ENCODE results near the gene SLC2A1.
A peak's percentile ranks its signal among the peaks of the same experiment; 100 is the strongest.

SLC2A1 gene

GRCh38 chr1:42960122-42960390, 1.4 kb upstream of the SLC2A1 start:
- no peak for DNase-seq

DNA sequence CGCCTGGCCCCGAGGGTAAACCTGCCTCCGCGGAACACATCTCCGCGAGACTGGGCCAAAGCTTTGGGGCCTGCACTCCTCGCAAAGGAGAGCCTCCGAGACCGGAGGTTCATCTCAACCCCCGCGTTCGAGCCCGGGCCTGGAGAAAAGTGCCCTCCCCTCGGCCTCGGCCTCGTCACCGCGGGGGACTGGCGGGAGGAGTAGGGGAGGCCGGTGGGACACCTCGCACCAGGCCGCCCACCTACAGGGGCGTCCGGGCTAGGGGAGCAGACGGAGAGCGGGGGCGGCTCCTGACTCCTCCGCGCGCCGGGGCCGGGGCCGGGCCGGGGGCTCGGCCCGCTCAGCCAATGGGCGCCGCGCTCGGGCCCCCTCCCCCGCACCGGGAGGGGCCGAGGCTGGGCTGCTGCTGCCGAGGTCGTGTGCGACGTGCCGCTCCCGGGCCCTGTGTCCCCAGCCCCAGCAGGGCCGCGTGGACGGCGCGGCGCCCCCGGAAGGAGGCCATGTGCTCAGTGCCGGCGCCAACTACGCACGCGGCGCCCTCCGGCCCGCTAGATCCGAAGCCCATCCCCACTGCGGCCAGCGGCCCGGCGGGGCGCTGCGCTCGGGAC, 684 bp downstream of the SLC2A1 start:
- DNase-seq = peak; percentile 83

- no peak for DNase-seq
These were observed 1.3 kb downstream of the SLC2A1 start for GRCh38 chr1:42957229-42957879.

GRCh38 chr1:42956739-42957138, 1.9 kb downstream of the SLC2A1 start:
- no peak for DNase-seq

DNA sequence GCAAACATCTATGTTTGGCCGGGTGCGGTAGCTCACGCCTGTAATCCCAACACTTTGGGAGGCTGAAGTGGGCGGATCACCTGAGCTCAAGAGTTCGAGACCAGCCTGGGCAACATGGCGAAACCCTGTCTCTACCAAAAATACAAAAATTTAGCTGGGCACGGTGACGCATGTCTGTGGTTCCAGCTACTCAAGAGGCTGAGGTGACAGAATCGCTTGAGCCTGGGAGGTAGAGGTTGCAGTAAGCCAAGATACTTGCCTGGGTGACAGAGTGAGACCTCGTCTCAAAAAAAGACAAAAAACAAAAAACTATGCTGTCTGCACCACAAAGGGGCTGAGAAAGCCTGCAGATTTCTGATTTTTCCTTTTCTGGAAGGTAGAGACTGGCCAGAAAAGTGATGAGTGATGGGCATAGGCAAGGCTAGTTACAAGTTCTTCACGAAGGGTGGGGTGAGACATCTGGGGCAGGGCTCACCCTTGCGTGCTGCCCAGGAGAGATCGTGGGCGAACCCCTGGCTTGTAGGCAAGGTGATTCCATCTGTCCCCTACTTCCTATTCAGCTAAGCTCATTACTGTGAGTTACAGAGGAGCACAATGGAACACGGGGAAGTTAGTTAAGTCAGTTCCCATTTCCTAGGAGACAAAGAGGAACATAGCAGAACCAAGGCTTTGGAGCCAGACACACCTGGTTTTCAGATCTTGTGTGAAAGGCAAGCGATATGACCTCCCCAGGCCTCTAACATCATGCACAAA, 3.2 kb downstream of the SLC2A1 start:
- DNase-seq = no peak

DNA sequence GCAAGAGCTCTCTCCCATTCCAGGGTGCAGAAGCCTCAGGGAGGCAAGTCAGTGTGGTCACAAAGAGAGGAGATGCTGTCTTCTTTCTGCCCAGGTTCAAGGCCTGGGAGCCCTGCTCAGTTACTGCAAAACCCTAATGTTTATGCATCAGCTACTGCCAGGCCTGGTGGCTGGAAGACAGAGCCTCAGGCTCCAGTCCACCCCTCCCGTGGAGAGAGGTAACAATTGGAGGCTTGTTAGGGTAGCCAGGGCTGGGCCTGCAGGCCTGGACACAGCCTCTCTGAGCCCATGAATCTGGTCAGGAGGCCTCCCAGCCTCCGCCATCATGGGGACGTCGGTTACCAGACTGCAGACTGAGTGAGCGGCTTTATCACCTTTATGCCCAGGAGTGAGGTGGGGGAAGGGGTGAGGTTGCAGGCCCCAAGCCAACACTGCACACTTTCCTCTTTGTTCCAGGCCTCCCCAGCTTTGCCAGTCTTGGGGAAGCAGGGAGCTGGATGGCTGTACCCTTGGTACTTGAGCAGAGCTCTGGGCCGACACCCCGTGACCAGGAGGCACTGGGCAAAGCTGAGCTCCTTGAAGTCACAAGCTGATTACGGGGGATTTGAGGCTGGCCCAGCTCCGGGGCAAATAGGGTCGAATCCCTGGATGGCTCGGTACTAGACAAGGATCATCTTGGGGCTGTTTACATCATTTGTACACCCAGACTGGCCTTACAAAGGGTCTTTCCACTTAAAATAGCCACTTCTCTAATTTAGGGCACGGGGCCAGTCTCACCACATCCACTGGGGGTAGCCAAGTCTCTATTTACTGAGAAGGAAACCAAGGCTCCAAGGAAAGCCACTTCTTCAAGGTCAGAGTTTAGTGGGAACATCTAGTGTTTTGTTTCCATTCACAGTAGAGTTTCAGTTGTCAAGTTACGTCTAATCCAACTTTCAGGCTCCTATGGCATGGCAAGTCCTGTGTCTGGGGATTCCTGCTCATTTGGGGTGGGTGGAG, 5.2 kb downstream of the SLC2A1 start:
- no peak for DNase-seq

- DNase-seq = no peak
These were observed 6.2 kb downstream of the SLC2A1 start for GRCh38 chr1:42952303-42953001.

GRCh38 chr1:42951588-42951987, 7.1 kb downstream of the SLC2A1 start:
- DNase-seq = no peak

- DNase-seq = no peak
These were observed 8.6 kb downstream of the SLC2A1 start for GRCh38 chr1:42950116-42950481.

GRCh38 chr1:42949312-42950115, 9.2 kb downstream of the SLC2A1 start:
- no peak for DNase-seq

DNA sequence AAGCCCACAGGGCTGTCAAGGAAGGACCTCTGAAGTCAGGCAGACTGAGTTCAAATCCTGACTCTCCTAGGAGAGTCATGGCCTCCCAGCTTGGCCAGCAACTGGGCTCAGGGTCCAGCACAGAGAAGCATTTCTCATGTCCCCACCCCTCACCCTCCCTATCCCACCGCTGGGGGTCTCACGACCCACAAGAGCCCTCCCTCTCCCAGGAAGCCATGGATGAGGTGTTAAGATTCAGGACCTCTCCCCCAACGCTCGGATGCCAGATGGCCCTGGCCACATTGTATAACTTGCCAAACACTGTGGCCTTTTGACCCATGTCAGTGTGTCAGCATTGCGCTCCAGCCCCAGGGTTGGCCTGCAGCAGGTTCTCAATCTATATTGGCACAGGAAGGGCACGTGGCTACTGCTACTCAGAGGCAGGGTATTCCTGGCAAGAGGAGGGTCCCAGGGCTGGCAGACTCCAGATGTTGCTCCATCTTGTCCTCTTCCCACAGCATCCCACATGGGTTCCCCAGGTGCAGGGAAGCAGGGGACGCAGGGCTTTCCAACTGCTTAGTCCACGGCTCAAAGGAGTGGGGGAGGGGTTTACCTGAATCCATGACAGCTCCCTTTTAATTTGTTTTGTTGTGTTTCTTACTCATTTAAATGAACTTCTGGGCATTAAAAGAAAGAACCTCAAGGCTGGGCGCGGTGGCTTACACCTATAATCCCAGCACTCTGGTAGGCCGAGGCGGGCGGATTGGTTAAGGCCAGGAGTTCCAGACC, 10.5 kb downstream of the SLC2A1 start:
- DNase-seq = no peak

DNA sequence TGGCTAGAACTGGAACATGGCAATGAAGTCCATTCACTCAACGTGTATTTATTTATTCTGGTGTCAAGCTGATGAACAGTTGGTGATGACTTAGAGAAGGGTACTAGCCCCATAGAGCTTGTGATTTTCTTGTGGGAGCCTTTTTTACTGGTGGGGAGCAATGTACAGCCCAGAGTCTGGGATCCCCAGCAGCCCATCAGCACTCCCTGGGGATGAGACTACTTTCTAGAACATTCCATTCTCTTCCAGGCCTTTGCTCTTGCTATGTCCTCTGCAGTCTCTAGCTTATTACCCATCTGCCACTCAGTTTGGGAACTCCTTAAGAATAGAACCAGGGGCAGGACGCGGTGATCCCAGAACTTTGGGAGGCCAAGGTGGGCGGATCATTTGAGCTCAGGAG, 11.6 kb downstream of the SLC2A1 start:
- no peak for DNase-seq

DNA sequence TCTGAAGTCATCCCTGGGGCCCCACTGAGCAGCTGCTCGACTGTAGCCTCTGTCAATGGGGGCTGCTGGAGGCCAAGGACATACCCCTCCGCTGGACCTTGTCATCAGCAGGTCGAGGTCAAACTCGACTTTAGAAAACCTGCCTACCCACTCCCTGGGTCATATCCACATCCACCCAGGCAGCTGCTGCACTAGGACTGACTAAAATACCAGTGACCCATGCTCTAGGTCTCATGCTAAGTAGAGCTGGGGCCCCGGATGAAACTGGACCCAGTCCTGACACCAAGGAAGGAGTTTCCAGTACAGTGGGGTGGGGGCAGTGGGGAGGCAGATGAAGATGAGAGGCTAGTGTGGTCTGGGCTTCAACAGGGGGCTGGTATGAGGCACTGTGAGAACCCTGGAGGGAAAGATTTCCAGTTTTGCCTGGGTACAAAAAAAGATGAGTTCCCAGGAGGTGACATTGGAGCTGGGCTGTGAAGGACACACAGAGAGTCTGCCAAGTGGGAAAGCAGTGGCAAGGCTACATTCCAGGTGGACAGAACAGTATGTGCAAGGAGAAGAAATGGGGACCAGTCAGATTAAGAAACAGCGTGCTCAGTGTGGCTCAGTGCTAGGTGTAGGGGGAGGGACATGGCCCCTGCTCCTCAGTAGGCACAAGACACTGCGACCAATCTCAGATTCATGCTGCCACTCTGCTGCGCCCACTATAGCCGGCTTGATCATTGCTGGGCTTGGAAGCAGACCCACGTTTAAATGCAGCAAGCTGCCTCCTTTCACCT, 12.4 kb downstream of the SLC2A1 start:
- no peak for DNase-seq

DNA sequence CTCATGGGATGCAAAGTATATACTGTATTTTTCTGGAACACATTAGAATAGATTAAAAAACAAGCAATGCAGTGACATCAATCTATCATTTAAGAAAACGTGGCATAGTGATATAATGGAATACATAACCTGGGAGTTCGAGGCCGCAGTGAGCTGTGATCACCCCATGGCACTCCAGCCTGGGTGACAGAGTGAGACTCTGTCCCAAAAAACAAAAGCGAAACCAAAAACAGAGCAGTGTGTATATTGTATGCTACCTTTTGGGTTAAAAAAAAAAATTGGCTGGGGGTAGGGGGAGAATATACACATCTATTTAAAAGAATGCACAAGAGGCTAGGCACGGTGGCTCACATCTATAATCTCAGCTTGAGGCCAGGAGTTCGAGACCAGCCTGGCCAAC, 13.5 kb downstream of the SLC2A1 start:
- DNase-seq = no peak

DNA sequence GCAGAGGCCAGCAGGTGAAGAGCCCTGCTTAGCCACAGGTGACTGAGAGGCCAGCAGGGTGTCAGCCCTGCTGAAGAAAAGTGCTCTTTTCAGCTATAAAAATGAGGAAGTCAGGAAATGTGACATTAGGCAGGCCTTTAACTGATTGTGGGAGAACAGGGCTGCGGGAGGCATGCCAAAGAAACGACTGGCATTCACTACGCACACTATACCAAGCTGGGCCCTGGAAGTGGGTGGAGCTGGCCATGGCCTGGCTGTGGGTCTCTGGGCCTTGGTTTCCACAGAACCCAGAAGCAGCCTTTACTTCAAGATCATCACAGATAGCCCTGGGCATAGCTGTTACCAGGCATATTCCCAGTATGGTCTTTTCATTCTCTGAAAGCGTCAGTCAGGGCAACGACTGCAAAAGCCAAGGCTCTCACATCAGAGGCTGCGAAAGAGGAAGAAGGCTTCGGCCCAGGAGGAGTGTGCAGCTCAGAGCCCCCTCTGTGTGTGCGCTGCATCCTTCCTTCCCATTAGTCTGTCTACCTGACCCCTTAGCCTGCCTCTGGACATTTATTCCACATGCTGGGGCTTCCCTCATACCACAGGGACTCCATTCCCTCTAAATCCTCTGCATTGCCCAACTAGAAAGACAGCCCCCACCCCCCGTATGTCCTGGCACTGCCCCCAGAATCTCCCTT, 14.3 kb downstream of the SLC2A1 start:
- no peak for DNase-seq

- DNase-seq = no peak
These were observed 14.9 kb downstream of the SLC2A1 start for GRCh38 chr1:42943728-42944127.

DNA sequence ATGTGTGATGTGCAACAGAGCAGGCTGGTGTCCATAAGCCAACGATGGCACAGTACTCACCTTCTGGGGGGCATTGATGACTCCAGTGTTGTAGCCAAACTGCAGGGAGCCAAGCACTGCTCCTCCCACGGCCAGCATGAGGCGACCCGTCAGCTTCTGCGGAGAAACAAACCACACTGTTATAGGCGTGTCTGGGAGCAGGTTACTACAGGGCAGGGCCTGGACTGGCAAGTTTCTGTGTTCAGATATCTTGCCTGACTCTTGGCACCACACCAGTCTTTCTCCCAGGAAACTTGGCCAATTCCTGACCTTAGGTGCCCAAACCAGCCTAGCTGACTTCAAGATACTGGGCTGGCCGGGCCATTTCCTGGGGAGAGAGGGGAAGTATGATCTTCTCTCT, 15.5 kb downstream of the SLC2A1 start:
- no peak for DNase-seq

- no peak for DNase-seq
These were observed 16.2 kb downstream of the SLC2A1 start for GRCh38 chr1:42942444-42942843.

DNA sequence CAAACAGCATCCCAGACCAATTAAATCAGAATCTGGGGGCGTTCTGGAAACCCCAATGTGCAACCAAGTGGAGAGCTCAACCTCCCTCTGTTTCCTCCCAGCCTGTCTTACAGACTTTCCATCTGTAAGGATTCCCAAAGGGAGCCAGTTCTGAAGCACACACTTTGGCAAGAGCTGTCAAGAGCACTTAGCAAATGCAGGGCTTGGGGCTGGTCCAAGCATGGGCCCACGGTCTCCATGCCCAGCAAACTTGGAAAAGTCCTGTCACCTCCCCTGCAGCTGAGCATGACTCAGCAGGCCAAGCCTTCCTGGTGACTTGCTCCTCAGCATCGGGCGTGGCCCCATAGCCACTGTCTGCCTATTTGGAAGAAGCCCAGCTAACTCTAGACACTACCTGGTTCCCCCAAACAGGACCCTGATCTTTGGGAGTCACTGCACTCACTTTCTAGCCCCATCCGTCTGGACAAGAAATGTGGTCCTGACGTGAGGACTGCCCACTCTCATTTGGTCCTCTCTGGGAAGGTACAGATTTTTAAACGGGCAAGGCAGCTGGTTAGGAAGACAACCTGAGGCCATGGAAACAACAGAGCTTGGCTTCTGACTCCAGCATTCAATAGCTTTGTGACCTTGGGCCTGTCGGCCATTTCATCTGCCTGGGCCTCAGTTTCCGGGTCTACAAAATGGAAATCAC, 16.9 kb downstream of the SLC2A1 start:
- peak; percentile 55 for DNase-seq

All from stimulated activated CD4-positive, alpha-beta T cell treated with anti-CD3 and anti-CD28 coated beads, Interleukin-15, amount 100 ng/mL, for 24 hours (primary cell).